OCI-LY7 (cell line): Measurements from ENCODE around the gene MOB3A. TPM values are rescaled to one million over a fixed set of nuclear protein-coding genes. Genes with fewer than 3 reads are reported as not detected.
"Not testable (repeated sequence)": the region's sequence is repeated elsewhere in the genome, so short reads cannot be mapped to it uniquely, and the experiment has no call there.

Experiments used
- BruUV-seq: library from RNA; stranded (reverse); fragments of 400-500 nt; replicated peaks from 2 replicates; lab custom pipeline; 2021; lab: Mats Ljungman, UMichigan
- CTCF ChIA-PET: fragments of 300-600 bp; sonication (Branson Sonifier 250); formaldehyde crosslinking; loops from one replicate; lab custom pipeline; 2022; ENCODE audit warnings: antibody characterized with exemption; ENCODE audit not compliant: unreplicated experiment; lab: Charles Lee
- POLR2A ChIA-PET: fragments of 300-600 bp; sonication (Branson Sonifier 250); formaldehyde crosslinking; loops from one replicate; lab custom pipeline; 2022; ENCODE audit warnings: antibody characterized with exemption; lab: Charles Lee
- DNase-seq: peaks from one replicate; pipeline ENCODE4 v3.0.0-alpha.2; 2015; ENCODE audit warnings: low spot score
- H2AFZ ChIP-seq: fragments of 200-600 bp; sonication (generic), shearing (Covaris generic); 2 replicates; pipeline ENCODE4 v1.6.1; 2014; ENCODE audit warnings: mild to moderate bottlenecking, antibody characterized with exemption, low read length, moderate library complexity
- H3K27ac ChIP-seq: fragments of 200-600 bp; sonication (generic); 2 replicates; pipeline ENCODE4 v1.5.1; 2014; ENCODE audit warnings: mixed run types, low read depth, mild to moderate bottlenecking, moderate library complexity, low read length, inconsistent platforms; ENCODE audit not compliant: poor library complexity, severe bottlenecking
- H3K36me3 ChIP-seq: fragments of 200-600 bp; sonication (generic); 2 replicates; pipeline ENCODE4 v1.6.1; 2014; ENCODE audit warnings: mild to moderate bottlenecking, antibody characterized with exemption, low read length, moderate library complexity, mixed read lengths; ENCODE audit not compliant: insufficient read depth
- H3K4me1 ChIP-seq: fragments of 200-600 bp; sonication (generic); 2 replicates; pipeline ENCODE4 v1.5.1; 2014; ENCODE audit warnings: mild to moderate bottlenecking, low read length; ENCODE audit not compliant: insufficient read depth, poor library complexity, severe bottlenecking
- H3K4me2 ChIP-seq: fragments of 200-600 bp; sonication (generic); 2 replicates; pipeline ENCODE4 v1.6.1; 2014; ENCODE audit warnings: mild to moderate bottlenecking, low read length
- H3K4me3 ChIP-seq: fragments of 200-600 bp; sonication (generic); 2 replicates; pipeline ENCODE4 v1.5.1; 2014; ENCODE audit warnings: mild to moderate bottlenecking, low read depth, low read length; ENCODE audit not compliant: poor library complexity, severe bottlenecking
- H3K79me2 ChIP-seq: fragments of 200-600 bp; sonication (generic); 2 replicates; pipeline ENCODE4 v1.6.1; 2016; ENCODE audit warnings: low read depth, mild to moderate bottlenecking, low read length, moderate library complexity, mixed read lengths; ENCODE audit not compliant: insufficient read depth
- H3K9me2 ChIP-seq: fragments of 200-600 bp; sonication (generic); 2 replicates; pipeline ENCODE4 v1.6.1; 2016; ENCODE audit warnings: mild to moderate bottlenecking, low read length, mixed read lengths; ENCODE audit not compliant: insufficient read depth
- H3K9me3 ChIP-seq: fragments of 200-600 bp; sonication (generic); 2 replicates; pipeline ENCODE4 v1.6.1; 2014; ENCODE audit warnings: mild to moderate bottlenecking, mixed run types, low read length, mixed read lengths
- H4K20me1 ChIP-seq: fragments of 200-600 bp; sonication (generic); 2 replicates; pipeline ENCODE4 v1.6.1; 2014; ENCODE audit warnings: mild to moderate bottlenecking, antibody characterized with exemption, low read length, moderate library complexity, mixed read lengths; ENCODE audit not compliant: insufficient read depth
- EZH2phosphoT487 ChIP-seq: fragments of 200-600 bp; sonication (generic); IDR thresholded peaks from 2 replicates; pipeline ENCODE4 v1.6.1; 2018; ENCODE audit warnings: low read depth, borderline replicate concordance, mild to moderate bottlenecking, mixed run types, antibody characterized with exemption, low read length, moderate library complexity, mixed read lengths
- intact Hi-C: fragments of 100-400 bp; cut with micrococcal nuclease; formaldehyde crosslinking; loops from one replicate; pipeline ENCODE4 v1.10.0; 2022; ENCODE audit not compliant: unreplicated experiment
- total RNA-seq, 2 experiments: library from RNA; depleted of rRNA in 1 of 2; stranded (reverse); fragments of >200 nt in 1 of 2; shearing (Covaris generic) in 1 of 2; gene quantifications; 2 replicates each; pipeline ENCODE4 v1.2.3, GENCODE V29; 2014 to 2022
- TF ChIP-seq, protein P1 (sequence below): fragments of 200-600 bp; sonication (generic); conservative IDR thresholded peaks from 2 replicates; pipeline ENCODE4 v1.5.1; 2014; ENCODE audit warnings: mild to moderate bottlenecking, antibody characterized with exemption, low read length, moderate library complexity, mixed read lengths

MOB3A gene
- total RNA-seq, 2 experiments from 2014 or later: 54.6 to 111 TPM

DNA sequence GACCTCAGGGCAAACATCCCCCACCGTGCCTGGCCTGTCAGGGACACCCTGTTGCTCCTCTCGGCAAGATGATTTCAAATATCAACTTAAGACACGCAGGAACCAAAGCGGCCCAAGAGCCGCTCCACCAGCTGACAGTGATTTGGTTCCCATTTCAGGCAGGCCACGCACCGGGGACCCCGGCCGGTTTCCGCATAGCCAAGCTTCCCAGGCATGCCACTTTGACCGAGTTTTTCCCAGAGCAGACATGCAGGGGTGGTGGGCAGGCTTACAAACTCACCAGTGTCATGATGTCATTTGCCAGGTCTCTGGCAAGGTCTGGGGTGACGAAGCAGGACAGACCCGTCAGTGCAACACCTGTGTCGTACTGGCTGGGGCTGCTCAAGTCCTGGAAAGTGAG is 36.1 kb upstream of the MOB3A start:
- Histone ChIP-seq H3K27ac (no peak overlapping the region), H3K4me1 (no peaks in the 10 kb centered on the region), H2AFZ (no peak overlapping the region), H3K9me3 (no peaks in the 10 kb centered on the region), H3K4me3 (no peak overlapping the region), H3K79me2 (no peaks in the 10 kb centered on the region), H4K20me1 (no peaks in the 10 kb centered on the region), H3K9me2 (no peaks in the 10 kb centered on the region), H3K36me3 (peaks cover 67% of the 10 kb centered on the region), H3K4me2 (no peak overlapping the region)
- TF ChIP-seq, protein P1, sequence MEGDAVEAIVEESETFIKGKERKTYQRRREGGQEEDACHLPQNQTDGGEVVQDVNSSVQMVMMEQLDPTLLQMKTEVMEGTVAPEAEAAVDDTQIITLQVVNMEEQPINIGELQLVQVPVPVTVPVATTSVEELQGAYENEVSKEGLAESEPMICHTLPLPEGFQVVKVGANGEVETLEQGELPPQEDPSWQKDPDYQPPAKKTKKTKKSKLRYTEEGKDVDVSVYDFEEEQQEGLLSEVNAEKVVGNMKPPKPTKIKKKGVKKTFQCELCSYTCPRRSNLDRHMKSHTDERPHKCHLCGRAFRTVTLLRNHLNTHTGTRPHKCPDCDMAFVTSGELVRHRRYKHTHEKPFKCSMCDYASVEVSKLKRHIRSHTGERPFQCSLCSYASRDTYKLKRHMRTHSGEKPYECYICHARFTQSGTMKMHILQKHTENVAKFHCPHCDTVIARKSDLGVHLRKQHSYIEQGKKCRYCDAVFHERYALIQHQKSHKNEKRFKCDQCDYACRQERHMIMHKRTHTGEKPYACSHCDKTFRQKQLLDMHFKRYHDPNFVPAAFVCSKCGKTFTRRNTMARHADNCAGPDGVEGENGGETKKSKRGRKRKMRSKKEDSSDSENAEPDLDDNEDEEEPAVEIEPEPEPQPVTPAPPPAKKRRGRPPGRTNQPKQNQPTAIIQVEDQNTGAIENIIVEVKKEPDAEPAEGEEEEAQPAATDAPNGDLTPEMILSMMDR: no peak
- no peak for TF ChIP-seq EZH2phosphoT487
- no TSS peak for BruUV-seq
- ChIA-PET POLR2A (no interaction called here), CTCF (no interaction called here)
- no peak for DNase-seq
- intact Hi-C loops: no loop called here

DNA sequence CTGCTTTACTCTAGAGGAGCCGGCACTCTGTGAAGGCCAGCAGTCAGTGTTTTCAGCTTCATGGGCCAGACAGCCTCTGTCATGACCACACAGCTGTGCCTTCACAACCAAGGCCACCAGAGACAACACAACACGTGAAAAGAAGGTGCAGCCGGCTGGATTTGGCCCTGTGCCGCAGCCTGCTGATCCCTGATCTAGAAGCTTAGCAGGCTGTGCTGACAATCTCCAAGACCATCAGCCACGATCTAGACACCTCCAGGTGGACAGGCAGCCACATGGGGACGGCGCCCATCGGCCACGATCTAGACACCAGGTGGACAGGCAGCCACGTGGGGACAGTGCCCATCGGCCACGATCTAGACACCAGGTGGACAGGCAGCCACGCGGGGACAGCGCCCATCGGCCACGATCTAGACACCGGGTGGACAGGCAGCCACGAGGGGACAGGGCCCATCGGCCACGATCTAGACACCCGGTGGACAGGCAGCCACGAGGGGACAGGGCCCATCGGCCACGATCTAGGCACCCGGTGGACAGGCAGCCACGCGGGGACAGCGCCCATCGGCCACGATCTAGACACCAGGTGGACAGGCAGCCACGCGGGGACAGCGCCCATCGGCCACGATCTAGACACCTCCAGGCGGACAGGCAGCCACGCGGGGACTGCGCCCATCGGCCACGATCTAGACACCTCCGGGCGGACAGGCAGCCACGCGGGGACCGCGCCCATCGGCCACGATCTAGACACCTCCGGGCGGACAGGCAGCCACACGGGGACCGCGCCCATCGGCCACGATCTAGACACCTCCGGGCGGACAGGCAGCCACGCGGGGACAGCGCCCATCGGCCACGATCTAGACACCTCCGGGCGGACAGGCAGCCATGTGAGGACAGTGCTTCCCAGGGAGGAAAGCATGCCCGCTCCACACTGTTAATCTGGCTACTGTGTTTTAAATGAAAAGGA is 35.2 kb upstream of the MOB3A start:
- CTCF ChIA-PET, H2AFZ ChIP-seq, BruUV-seq, H3K27ac ChIP-seq, H3K4me1 ChIP-seq, DNase-seq, POLR2A ChIA-PET, H3K9me3 ChIP-seq, H3K4me3 ChIP-seq, H3K4me2 ChIP-seq, H3K9me2 ChIP-seq, H3K79me2 ChIP-seq, intact Hi-C loops, H4K20me1 ChIP-seq: not testable (repeated sequence)
- peaks cover 66% of the 10 kb centered on the region for H3K36me3 ChIP-seq

DNA sequence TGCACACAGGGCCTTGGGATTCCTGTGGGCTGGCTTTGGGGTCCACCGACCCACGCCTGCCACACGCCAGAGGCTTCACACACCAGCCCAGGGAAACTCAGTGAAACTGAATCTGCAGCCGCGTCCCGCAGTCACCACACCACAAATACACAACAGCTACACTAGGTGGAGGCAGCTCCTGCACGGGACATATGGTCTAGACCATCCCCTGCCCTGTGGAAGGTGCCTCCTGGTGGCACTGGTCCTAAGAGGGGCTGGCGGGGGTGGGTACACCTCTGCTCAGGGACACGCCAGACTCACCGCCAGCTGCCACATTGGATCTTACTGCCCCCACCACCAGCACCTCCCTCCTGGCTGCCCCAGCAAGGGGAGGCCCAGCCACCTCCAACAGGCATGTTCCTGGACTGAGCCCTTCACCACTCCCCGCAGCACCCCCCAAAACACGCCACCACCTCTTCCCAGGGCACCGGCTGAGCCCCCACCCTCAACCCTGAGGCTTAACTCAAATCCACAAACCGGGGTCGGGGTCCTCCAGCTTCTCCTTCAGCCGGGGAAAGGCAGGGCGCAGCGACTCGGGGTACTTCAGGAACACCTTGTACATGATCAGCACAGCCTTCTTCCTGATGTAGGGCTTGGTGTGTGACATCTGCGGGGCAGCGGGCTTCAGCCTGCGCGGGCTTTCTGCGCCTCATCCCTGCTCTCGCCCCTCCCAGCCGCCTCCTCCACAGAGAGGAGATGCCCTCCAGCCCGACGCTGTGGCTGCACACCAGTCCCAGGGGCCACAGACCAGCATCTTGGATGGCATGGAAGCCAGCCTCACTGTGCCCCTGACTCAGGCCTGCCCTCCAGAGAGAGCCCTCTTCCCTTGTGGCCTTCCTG is 34.0 kb upstream of the MOB3A start:
- Histone ChIP-seq H3K4me1 (no peaks in the 10 kb centered on the region), H4K20me1 (no peaks in the 10 kb centered on the region), H3K79me2 (no peaks in the 10 kb centered on the region), H3K9me3 (no peaks in the 10 kb centered on the region), H2AFZ (no peak overlapping the region), H3K4me3 (no peak overlapping the region), H3K27ac (no peak overlapping the region), H3K36me3 (peaks cover 72% of the 10 kb centered on the region), H3K9me2 (no peaks in the 10 kb centered on the region), H3K4me2 (no peak overlapping the region)
- no TSS peak for BruUV-seq
- no peak for TF ChIP-seq EZH2phosphoT487
- TF ChIP-seq, protein P1: no peak
- ChIA-PET POLR2A (no interaction called here), CTCF (no interaction called here)
- no peak for DNase-seq
- intact Hi-C loops: no loop called here
